Iris pigment epithelial cell (primary cell): ENCODE data around the gene CYBC1.

Experiments
- DNase-seq: peaks from one replicate; pipeline ENCODE4 v3.0.0-alpha.2; 2011; ENCODE audit warnings: low read depth

Gene CYBC1

DNA sequence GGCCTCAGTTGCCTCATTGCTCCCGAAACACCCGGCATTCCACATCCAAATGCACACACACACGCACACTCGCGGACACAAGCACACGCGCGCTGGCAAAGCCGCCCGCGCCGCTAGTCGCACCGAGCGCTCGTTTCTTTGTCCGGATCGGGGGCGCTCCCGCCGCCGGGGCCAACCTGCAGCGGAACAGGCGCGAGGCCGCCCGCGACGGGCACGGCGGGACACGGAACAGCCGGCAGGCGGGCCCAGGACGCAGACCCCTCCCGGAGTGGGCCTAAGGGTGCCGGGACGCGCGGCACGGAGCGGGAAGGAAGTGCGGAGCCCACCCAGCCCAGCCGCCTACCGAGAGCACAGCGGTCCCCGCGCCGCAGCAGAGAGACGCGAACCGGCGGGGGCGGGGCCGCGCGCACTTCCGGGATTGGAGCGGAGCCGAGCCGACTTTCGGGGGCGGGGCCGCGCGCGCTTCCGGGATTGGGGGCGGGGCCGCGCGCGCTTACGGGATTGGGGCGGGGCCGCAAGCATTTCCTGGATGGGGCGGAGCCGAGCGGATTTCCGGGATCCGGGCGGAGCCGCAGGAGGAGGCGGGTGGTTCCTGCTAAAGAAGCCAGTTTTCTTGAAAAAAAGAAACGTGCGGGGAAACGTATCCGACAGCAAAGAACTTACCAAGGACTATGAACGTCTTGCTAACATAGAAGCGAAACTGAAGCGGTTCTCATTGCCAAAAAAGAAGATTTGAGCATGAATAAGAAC lies at the start of gene CYBC1:
Gene CYBC1 (minus strand): TSS at position 396 of the 750 bp plus-strand sequence. CDS start 1,498 bp downstream, outside the sequence.
- peak; percentile 94 for DNase-seq

DNA sequence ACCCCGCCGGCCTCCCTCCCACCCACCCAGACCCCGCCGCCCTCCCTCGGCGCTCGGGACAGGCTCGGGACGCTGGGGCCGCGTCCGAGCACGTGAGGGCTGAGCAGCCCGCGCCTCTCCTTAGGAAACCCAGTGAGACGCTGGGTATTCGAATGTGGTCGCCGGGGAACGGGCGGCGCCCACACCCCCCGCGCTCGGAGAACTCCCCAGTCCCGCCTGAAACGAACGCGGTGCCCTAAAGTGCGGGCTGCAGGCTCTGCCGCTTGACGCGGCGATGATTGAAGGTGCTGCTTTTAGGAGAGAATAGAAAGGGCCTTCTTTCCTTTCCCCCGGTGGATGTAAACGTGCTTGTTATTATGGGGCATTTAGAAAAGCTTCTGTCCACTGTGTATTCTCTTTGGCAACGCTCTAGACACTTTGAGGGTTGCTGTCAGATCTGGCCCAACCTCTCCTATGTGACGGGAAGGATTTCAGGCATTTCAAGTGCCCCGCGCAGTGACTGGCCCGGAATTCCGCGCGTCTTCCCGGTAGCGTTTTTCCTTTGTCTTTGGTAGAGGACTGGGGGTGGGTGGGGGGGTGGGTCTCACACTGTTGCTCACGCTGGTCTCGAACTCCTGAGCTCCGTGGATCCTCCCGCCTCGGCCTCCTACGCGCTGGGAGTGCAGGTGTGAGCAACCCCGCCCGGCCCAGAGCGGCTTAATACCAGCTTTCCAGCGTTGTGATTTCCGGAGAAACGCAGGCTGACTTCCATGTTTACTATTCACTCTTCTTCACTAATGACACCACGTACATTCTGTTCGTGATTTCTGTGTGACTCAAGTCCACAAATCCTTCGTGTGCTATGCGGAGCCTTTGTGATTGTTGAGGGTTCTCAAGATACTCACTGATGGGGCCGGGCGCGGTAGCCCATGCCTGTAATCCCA lies 47.2 kb upstream of the CYBC1 start:
- DNase-seq, result peak; percentile 92

- DNase-seq, result peak; percentile 93
Observed at GRCh38 chr17:82496529-82497434, 46.2 kb upstream of the CYBC1 start.

DNA sequence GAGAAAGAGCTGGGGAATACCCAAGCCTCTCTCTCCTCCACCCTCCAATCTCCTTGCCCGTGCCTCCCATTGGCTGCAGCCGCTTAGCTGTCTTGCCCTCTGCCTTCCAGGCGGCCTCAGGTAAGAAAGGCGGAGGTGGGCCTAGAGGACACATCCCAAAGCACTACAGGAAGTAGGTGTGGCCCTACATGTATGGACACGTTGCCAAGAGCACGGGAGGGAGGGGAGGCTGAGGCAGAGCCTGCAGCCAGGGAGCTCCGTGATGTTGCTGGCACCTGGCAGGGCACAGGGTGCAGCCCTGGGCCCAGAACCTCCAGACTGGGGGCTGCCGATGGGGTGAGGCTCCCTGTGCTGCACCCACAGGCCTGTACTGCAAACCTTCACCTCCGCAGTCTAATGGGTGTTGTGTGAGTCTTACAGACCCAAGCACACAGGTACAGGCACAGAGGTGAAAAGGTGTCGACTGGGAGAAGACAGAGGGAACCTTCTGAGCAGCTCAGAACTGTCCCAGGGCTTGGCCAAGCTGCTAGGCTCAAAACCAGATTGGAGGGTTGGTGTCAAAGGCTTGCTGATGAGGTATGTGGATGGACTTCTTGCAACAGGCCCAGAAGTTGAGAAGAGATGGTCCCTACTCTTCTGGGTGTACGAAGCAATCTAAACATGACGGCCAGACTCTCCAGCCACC lies 45.4 kb upstream of the CYBC1 start:
- DNase-seq, result no peak

DNA sequence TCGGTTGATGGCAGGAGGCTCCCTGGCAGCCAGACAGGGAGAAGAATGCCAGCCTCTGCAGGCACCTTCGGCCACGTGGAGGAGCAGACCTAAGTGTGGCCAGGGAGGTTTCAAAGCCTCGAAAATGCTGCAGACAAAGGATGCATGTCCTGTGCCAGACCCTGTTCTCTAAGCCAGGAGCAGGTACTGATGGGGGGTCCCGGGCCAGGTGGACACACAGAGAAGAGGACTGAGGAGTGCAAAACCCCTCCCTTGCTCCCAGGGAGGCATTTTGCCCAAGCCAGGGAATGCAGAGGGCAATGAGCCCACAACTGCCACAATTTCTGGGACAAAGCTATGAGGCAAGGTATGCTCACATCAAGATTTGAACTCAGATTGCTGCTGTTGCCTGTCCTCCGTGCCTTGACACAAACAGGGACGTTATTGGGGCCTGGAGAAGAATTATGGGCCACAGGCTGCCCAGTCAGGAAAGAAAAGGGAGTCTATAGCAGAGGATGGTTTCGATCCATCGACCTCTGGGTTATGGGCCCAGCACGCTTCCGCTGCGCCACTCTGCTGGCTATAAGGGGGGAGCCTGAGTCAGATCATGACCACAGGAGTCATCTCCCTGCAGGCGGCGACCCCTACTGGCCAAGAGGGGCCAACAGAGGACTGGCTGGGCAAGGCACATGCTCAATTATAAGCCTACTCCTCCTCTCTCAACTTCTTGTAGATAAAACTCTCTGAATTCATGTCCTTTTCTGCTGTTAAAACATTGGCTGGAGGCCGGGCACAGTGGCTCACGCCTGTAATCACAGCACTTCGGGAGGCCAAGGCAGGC lies 43.9 kb upstream of the CYBC1 start:
- peak; percentile 91 for DNase-seq

DNA sequence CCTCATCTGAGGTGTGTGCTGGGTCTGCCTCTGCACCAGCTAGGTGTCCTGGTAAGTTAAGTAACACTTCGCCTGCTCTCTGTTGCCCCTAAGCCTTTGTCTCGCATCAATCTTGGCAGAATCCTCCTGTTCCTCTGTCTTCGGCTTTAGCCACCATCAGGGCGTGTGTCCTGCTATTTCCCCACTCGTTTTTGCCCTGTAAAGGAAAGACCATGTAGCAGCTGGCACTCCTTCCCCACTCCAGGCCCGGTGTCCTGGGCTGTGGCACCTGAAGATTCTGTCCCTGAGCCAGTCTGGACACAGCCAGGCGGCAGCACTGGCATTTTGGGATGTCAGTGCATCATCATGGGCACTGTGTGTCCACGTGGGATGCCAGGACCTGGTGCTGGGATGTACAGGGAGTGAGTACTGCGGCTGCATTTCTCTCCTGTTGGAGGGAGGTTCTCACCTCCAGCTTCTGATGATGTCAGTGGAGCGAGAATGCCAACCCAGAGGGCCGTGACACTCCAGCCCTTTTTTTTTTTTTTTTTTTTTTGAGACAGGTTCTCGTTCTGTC lies 42.8 kb upstream of the CYBC1 start:
- no peak for DNase-seq

GRCh38 chr17:82492643-82493225 lies 42.2 kb upstream of the CYBC1 start:
- peak; percentile 72 for DNase-seq

DNA sequence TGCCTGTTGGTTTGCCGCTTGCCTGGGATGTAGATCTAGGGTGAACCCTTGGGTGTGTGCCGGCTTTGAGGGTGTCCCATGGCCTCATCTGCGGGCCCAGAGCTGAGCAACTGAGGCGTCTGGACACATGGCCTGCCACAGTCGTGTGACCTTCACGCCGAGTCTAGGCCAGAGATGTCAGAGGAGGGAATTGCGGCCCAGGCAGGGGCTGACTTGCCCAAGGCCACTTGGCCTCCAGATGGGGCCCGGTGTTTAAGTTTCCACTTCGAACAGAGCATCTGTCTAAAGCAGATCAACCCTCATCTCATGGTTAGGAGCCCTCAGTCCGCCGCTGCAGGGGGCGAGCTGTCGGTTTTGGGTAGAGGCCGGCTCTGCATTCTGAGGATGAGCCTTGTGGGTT lies 41.0 kb upstream of the CYBC1 start:
- DNase-seq, result no peak

- no peak for DNase-seq
Observed at GRCh38 chr17:82491196-82491530, 40.6 kb upstream of the CYBC1 start.

GRCh38 chr17:82490512-82491195 lies 40.1 kb upstream of the CYBC1 start:
- no peak for DNase-seq

DNA sequence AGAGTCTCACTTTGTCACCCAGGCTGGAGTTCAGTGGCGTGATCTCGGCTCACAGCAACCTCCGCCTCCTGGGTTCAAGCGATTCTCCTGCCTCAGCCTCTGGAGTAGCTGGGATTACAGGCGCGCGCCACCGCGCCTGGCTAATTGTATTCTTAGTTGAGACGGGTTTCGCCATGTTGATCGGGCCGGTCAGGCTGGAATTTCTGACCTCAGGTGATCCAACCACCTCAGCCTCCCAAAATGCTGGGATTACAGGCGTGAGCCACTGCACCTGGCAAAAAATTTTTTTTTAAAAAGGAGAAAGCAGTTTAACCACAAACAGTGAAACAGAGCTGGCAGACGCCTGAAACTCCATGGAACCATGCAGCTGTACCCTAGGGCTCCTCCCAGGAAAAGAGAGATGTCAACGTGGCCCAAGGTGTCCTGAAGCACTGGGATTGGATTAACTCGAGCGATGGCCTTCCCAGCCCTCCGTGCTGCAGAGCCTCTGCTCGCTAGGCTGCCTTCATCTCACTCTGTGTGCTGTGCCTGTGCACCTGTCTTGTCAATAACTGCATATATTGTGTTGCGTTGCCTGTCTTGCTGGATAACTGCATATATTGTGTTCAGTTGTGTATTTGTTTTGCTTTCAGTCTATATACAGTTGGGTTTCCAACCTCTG lies 39.4 kb upstream of the CYBC1 start:
- DNase-seq, result no peak

DNA sequence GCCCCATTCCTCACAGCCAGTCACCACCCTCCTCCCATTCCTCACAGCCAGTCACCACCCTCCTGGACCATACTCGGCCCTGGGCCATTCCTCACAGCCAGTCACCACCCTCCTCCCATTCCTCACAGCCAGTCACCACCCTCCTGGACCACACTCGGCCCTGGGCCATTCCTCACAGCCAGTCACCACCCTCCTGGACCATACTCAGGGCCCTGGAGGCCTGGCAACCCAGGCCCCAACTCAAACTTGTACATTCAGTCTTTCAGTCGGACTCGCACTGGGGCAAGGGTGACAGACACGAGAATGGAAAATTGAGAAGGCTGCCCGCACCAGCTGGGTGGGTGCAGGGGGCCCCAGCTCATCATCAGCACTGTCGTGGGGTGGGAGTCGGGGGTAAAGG lies 38.6 kb upstream of the CYBC1 start:
- DNase-seq, result no peak

DNA sequence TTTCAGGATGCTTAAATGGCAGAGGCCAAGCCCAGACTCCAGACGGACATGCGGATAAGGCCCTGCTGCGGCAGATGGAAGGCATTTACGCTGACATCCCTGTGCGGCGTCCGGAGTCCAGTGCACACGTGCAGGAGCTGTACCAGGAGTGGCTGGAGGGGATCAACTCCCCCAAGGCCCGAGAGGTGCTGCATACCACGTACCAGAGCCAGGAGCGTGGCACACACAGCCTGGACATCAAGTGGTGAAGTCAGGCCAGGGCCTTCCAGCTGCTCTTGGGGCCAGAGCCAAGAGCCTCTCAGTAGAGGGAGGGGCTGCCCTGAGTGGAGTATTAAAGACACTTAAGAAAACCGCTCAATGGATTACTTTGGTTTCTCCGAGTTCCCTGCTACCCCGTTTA lies 37.4 kb upstream of the CYBC1 start:
- no peak for DNase-seq

GRCh38 chr17:82486231-82487094 lies 35.9 kb upstream of the CYBC1 start:
- no peak for DNase-seq

- no peak for DNase-seq
Observed at GRCh38 chr17:82483836-82484235, 33.3 kb upstream of the CYBC1 start.

DNA sequence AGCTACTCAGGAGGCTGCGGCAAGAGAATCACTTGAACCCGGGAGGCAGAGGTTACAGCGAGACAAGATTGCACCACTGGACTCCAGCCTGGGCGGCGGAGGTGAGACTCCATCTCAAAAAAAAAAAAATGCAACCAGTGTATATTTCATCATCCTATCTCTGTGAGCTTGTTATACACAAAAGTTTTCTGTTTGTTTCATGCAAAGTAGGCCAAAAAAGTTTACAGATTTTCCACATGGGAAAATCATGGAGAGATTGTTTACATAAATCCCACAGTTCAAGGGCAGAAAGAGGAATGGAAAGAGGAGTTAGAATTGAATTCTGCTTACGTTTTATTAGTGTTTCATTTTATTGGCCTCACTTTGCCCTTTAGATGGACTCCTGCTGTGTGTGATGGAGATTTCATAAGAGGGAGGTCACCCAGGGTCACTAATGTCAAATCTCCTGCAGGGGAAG lies 32.7 kb upstream of the CYBC1 start:
- no peak for DNase-seq

DNA sequence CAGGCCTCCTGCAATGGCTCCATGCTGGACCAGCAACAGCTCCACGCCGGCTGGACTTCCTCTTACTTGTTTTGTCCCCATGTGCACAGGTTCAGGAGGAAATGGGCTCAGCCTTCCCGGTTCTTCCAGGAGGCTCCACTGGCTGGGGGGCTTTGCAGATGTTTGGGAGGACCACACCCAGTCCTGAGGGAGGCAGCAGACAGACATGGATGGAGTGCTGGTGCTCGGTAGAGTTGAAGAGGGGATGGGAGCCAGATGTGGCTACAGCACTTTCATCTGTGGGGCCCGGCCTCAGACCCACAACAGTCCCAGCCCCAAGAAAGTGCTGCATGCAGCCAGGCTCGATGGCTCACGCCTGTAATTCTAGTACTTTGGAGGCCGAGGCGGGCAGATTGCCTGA lies 29.8 kb upstream of the CYBC1 start:
- DNase-seq, result no peak

DNA sequence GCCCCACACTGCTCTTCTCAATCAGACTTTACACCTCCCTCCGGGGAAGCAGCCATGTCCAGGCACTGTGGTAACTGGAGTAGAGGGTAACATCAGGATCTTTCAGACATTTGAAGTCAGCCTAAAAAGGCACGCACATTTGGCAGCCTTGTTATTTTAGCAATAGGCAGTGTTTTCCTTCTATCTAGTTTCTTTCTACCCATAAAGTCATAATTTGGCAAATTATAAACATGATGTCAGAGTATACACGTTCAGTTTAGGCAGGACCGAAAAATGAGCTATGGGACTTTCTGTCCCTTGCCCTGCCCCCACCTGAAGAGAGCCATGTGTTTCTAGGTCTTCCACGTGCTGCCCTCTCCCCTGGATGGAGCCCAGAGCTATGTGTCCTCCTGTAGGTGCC lies 29.1 kb upstream of the CYBC1 start:
- no peak for DNase-seq
